ENCODE results near the gene CMTM5. TPM values are rescaled to one million over a fixed set of nuclear protein-coding genes. Genes with fewer than 3 reads are reported as not detected.
"Not testable (repeated sequence)": the region's sequence is repeated elsewhere in the genome, so short reads cannot be mapped to it uniquely, and the experiment has no call there.

CMTM5 gene
- total RNA-seq, 1 experiment from 2014 or later: not detected

GRCh38 chr14:23399591-23399990 is 22.7 kb downstream of the CMTM5 start:
- no TSS peak for BruUV-seq (replicated peaks)
- intact Hi-C loops (cut with micrococcal nuclease; ENCODE audit: unreplicated experiment): no loop called here
- Histone ChIP-seq H3K4me3 (ENCODE audit: low read depth in 2 of 2, low read length in 2 of 2) (no peak overlapping the region), H3K27ac (ENCODE audit: low read length) (no peak overlapping the region), H3K36me3 (ENCODE audit: control insufficient read depth, insufficient read depth, low read length) (no peaks in the 10 kb centered on the region), H3K27me3 (ENCODE audit: control insufficient read depth, insufficient read depth, low read length) (no peaks in the 10 kb centered on the region; the same call in 1 of the 2 replicates), H3K4me1 (ENCODE audit: control insufficient read depth, insufficient read depth, low read length) (no peaks in the 10 kb centered on the region), H3K9me3 (ENCODE audit: control insufficient read depth, insufficient read depth, low read depth, low read length) (no peaks in the 10 kb centered on the region)
- ATAC-seq (no peak), DNase-seq (ENCODE audit: low read depth, low spot score) (no peak)
- POLR2A ChIA-PET: no interaction called here
- no peak for TF ChIP-seq SIN3A (IDR thresholded peaks at IDR 0.05; ENCODE audit: borderline replicate concordance, insufficient read depth, low read depth, low read length)
- in situ Hi-C loops (cut with HindIII; ENCODE audit: low pct_unique_long_range_greater_than_20kb, low sequenced_read_pairs): no loop called here
- CTCF ChIA-PET: no interaction called here

GRCh38 chr14:23400496-23401149 is 23.8 kb downstream of the CMTM5 start:
- H3K9me3 ChIP-seq (ENCODE audit: control insufficient read depth, insufficient read depth, low read depth, low read length); H3K27me3 ChIP-seq (ENCODE audit: control insufficient read depth, insufficient read depth, low read length); H3K36me3 ChIP-seq (ENCODE audit: control insufficient read depth, insufficient read depth, low read length); in situ Hi-C loops (cut with HindIII; ENCODE audit: low pct_unique_long_range_greater_than_20kb, low sequenced_read_pairs); H3K27ac ChIP-seq (ENCODE audit: low read length); intact Hi-C loops (cut with micrococcal nuclease; ENCODE audit: unreplicated experiment); POLR2A ChIA-PET; CTCF ChIA-PET; ATAC-seq; H3K4me1 ChIP-seq (ENCODE audit: control insufficient read depth, insufficient read depth, low read length); H3K4me3 ChIP-seq (ENCODE audit: low read depth in 2 of 2, low read length in 2 of 2); BruUV-seq (replicated peaks); DNase-seq (ENCODE audit: low read depth, low spot score): not testable (repeated sequence)

GRCh38 chr14:23401291-23401690 is 24.4 kb downstream of the CMTM5 start:
- intact Hi-C loops (cut with micrococcal nuclease; ENCODE audit: unreplicated experiment) (no loop called here), in situ Hi-C loops (cut with HindIII; ENCODE audit: low pct_unique_long_range_greater_than_20kb, low sequenced_read_pairs) (no loop called here)
- Histone ChIP-seq H3K4me1 (ENCODE audit: control insufficient read depth, insufficient read depth, low read length) (no peaks in the 10 kb centered on the region), H3K4me3 (ENCODE audit: low read depth in 2 of 2, low read length in 2 of 2) (no peak overlapping the region), H3K27me3 (ENCODE audit: control insufficient read depth, insufficient read depth, low read length) (no peaks in the 10 kb centered on the region; the same call in 1 of the 2 replicates), H3K36me3 (ENCODE audit: control insufficient read depth, insufficient read depth, low read length) (no peaks in the 10 kb centered on the region), H3K27ac (ENCODE audit: low read length) (no peak overlapping the region), H3K9me3 (ENCODE audit: control insufficient read depth, insufficient read depth, low read depth, low read length) (no peaks in the 10 kb centered on the region)
- ATAC-seq (no peak), DNase-seq (ENCODE audit: low read depth, low spot score) (no peak)
- no TSS peak for BruUV-seq (replicated peaks)
- ChIA-PET CTCF (interaction anchor here (1.2 kb wide), 1 partner anchor 21 kb away, joined by 3 read pairs; no protein-coding TSS in a partner anchor), POLR2A (no interaction called here)
- TF ChIP-seq SIN3A (IDR thresholded peaks at IDR 0.05; ENCODE audit: borderline replicate concordance, insufficient read depth, low read depth, low read length) (no peak), POLR2AphosphoS5 (IDR thresholded peaks at IDR 0.05; ENCODE audit: low read depth, low read length) (no peak), TCF7L2 (IDR thresholded peaks at IDR 0.05; ENCODE audit: low read depth, low read length) (no peak), REST (IDR thresholded peaks at IDR 0.05; ENCODE audit: insufficient read depth in 1 of 2, low read depth in 2 of 2, low read length in 1 of 2) (no peak), CTCF (IDR thresholded peaks at IDR 0.05) (no peak)
